ENCODE data around the gene NACC2. TPM values are rescaled to one million over a fixed set of nuclear protein-coding genes. Genes with fewer than 3 reads are reported as not detected.
"Not testable (repeated sequence)": the region's sequence is repeated elsewhere in the genome, so short reads cannot be mapped to it uniquely, and the experiment has no call there.

The NACC2 gene
- total RNA-seq, 2 donors from 2014 or later: 24.5 to 55.2 TPM

DNA sequence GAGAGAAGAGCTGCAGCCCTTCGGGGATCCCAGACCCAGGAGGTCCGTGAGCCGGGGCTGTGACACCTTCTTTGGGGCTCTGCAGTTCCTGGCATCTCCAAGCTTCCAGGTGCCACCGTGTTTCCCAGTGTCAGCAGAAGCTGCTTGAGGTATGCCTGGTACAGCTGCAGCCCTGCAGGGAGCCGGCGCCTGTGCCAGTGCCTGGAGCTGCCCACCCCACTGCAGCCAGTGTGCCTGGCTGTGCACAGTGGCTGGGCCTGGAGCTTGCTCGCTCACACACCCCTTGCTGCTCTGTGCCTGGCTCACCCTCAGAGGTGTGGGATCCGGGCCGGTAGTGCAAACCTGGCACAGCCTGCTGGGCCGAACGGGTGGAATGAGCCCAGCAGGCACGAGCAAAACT lies 65.5 kb downstream of the NACC2 start:
- intact Hi-C loops (cut with DNase I): no loop called here
- WGBS: 92% methylated on average over 12 of the region's 12 CpGs
- Histone ChIP-seq H3K4me1 (replicated peaks) (no peaks in the 10 kb centered on the region), H3K27ac (no peak overlapping the region), H3K27me3 (replicated peaks; ENCODE audit: insufficient read depth) (no peaks in the 10 kb centered on the region), H3K9me3 (no peaks in the 10 kb centered on the region), H3K4me3 (no peak overlapping the region), H3K36me3 (no peaks in the 10 kb centered on the region)
- no peak for TF ChIP-seq POLR2A (IDR thresholded peaks at IDR 0.05)
- TF ChIP-seq, protein P1, sequence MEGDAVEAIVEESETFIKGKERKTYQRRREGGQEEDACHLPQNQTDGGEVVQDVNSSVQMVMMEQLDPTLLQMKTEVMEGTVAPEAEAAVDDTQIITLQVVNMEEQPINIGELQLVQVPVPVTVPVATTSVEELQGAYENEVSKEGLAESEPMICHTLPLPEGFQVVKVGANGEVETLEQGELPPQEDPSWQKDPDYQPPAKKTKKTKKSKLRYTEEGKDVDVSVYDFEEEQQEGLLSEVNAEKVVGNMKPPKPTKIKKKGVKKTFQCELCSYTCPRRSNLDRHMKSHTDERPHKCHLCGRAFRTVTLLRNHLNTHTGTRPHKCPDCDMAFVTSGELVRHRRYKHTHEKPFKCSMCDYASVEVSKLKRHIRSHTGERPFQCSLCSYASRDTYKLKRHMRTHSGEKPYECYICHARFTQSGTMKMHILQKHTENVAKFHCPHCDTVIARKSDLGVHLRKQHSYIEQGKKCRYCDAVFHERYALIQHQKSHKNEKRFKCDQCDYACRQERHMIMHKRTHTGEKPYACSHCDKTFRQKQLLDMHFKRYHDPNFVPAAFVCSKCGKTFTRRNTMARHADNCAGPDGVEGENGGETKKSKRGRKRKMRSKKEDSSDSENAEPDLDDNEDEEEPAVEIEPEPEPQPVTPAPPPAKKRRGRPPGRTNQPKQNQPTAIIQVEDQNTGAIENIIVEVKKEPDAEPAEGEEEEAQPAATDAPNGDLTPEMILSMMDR (IDR thresholded peaks at IDR 0.05): no peak
- no peak for TF ChIP-seq POLR2AphosphoS5 (IDR thresholded peaks at IDR 0.05)
- DNase-seq (ENCODE audit: low spot score): no peak

DNA sequence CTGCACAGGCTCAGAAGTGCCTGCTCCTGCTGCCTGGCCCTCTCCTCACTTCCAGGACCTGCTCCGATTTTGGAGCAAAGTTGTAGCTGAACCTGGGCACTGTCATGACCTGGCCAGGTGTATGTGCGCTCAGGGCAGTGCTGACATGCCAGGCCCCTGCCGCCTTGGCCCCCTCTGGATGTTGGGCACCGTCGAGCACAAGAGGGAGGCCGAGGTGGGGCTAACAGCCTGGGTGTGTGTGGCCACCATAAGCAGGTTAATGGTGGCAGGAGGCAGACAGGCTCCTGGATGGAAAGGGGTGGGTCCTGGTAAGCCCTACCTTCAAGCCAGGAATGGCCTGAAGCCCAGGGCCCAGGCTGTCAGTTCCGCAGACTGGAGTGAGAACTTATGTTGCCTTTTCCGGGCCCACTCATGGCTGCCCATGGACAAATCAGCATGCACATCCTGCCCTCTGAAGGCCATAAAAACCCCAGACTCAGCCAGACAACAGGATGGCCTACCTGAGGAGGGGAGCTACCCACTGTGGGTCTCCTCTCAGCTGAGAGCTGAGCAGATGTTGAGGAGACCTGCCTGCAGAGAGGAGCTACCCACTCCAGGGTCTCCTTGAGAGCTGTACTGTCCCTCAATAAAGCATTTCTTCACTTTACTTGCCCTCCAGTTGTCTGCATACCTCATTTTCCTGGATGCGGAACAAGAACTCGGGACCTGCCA lies 66.2 kb downstream of the NACC2 start:
- no peaks in the 10 kb centered on the region for H3K9me3 ChIP-seq

DNA sequence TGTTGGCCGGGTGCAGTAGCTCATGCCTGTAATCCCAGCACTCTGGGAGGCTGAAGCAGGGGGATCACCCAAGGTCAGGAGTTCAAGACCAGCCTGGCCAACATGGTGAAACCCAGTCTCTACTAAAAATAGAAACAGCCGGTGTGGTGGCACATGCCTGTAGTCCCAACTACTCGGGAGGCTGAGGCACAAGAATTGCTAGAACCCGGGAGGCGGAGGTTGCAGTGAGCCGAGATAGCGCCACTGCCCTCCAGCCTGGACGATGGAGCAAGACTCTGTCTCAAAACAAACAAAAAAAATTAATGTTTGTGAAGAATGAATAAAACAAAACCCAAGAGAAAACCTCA lies 68.2 kb downstream of the NACC2 start:
- H3K27me3 ChIP-seq (replicated peaks; ENCODE audit: insufficient read depth); H3K9me3 ChIP-seq; H3K4me3 ChIP-seq; H3K27ac ChIP-seq; intact Hi-C loops (cut with DNase I); H3K36me3 ChIP-seq; DNase-seq (ENCODE audit: low spot score); H3K4me1 ChIP-seq (replicated peaks): not testable (repeated sequence)
- WGBS: 89% methylated on average over 8 of the region's 8 CpGs

More for the DNA sequence above, 66.2 kb downstream of the NACC2 start:
- intact Hi-C loops (cut with DNase I): no loop called here
- no peak for DNase-seq (ENCODE audit: low spot score)
- Histone ChIP-seq H3K4me3 (no peak overlapping the region), H3K36me3 (no peaks in the 10 kb centered on the region), H3K4me1 (replicated peaks) (no peaks in the 10 kb centered on the region), H3K27ac (no peak overlapping the region), H3K27me3 (replicated peaks; ENCODE audit: insufficient read depth) (no peaks in the 10 kb centered on the region)
- 83% methylated on average over 10 of the region's 10 CpGs for WGBS
- TF ChIP-seq, protein P1 (IDR thresholded peaks at IDR 0.05): no peak
- TF ChIP-seq POLR2AphosphoS5 (IDR thresholded peaks at IDR 0.05) (no peak), POLR2A (IDR thresholded peaks at IDR 0.05) (no peak)

DNA sequence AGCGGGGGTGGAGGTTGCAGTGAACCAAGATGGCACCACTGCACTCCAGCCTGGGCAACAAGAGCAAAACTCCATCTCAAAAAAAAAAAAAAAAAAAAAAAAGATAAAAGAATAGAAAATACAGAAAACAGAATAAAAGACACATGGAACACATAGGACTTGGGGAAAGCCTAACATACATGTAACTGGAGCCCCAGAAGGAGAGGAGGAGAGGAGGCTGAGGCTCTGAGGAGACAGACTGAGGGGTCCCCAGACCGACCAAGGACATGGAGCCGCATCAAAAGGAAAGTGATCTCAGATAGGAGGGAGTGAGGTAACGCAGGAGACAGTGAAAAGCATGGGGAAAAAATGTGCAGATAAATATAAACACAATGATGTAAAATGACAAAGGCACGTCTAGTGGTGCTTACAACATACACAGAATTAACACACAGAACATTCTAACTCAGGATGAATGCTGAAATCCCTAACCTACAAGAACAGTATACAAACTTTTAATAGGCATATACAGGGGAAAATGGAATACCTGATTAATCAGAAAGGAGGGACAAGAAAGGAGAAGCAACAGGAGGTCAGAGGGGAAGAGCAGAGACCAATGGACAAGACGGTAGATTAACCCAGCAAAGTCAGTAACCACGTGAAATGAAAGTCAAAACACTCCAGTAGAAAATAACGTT lies 68.7 kb downstream of the NACC2 start:
- H3K36me3 ChIP-seq: no peaks in the 10 kb centered on the region
- H3K4me1 ChIP-seq (replicated peaks): no peaks in the 10 kb centered on the region
- intact Hi-C loops (cut with DNase I): no loop called here
- no peak for DNase-seq (ENCODE audit: low spot score)
- no peak overlapping the region for H3K4me3 ChIP-seq
- H3K27me3 ChIP-seq (replicated peaks; ENCODE audit: insufficient read depth): no peaks in the 10 kb centered on the region
- no peak for TF ChIP-seq POLR2AphosphoS5 (IDR thresholded peaks at IDR 0.05)
- no peak for TF ChIP-seq POLR2A (IDR thresholded peaks at IDR 0.05)
- TF ChIP-seq, protein P1 (IDR thresholded peaks at IDR 0.05): no peak
- no peaks in the 10 kb centered on the region for H3K9me3 ChIP-seq
- 87% methylated on average over 8 of the region's 8 CpGs for WGBS
- no peak overlapping the region for H3K27ac ChIP-seq

DNA sequence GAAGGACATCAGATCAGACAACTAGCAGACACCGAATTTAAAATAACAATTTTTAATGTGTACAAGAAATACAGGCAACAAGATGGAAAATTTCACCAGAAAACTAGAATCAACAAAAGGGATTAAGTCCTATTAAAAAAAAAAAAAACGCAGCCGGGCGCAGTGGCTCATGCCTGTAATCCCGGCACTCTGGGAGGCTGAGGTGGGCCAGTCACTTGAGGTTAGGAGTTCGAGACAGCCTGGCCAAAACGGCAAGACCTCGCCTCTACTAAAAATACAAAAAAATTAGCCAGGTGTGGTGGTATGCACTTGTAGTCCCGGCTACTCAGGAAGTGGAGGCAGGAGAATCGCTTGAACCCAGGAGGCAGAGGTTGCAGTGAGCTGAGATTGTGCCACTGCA lies 69.6 kb downstream of the NACC2 start:
- DNase-seq (ENCODE audit: low spot score): no peak
- Histone ChIP-seq H3K4me3 (no peak overlapping the region), H3K36me3 (no peaks in the 10 kb centered on the region), H3K9me3 (no peaks in the 10 kb centered on the region), H3K27ac (no peak overlapping the region), H3K27me3 (replicated peaks; ENCODE audit: insufficient read depth) (no peaks in the 10 kb centered on the region), H3K4me1 (replicated peaks) (no peaks in the 10 kb centered on the region)
- intact Hi-C loops (cut with DNase I): no loop called here
- TF ChIP-seq POLR2AphosphoS5 (IDR thresholded peaks at IDR 0.05): no peak
- no peak for TF ChIP-seq POLR2A (IDR thresholded peaks at IDR 0.05)
- TF ChIP-seq, protein P1 (IDR thresholded peaks at IDR 0.05): no peak
- 86% methylated on average over 10 of the region's 10 CpGs for WGBS

Data from prostate gland (tissue), 2 donors.